ENCODE results near the gene NAXD. TPM values are rescaled to one million over a fixed set of nuclear protein-coding genes. Genes with fewer than 3 reads are reported as not detected.

The NAXD gene
- total and polyA plus RNA-seq, 2 of the 4 experiments (the other 2 are of a cell fraction), result 10.2 to 27.2 TPM

GRCh38 chr13:110662091-110662490 is 46.7 kb downstream of the NAXD start:
- H3K56ac ChIP-seq (ENCODE audit: extremely low read depth, insufficient read depth, low read length), result no peak overlapping the region
- H2AK9ac ChIP-seq (replicated peaks; ENCODE audit: low read depth, low read length, poor library complexity), result no peak overlapping the region
- ChIA-PET CTCF (interaction anchor here (0.6 kb wide), 1 partner anchor 62 kb away, joined by 4 read pairs; no protein-coding TSS in a partner anchor), POLR2A (ENCODE audit: unreplicated experiment) (no interaction called here)
- no peak overlapping the region for H2BK20ac ChIP-seq (ENCODE audit: low read depth, low read length)
- H3K14ac ChIP-seq (replicated peaks; ENCODE audit: low read depth, low read length), result no peak overlapping the region
- H3K27me3 ChIP-seq (ENCODE audit: control insufficient read depth, insufficient read depth, low read length), result no peaks in the 10 kb centered on the region
- no peak overlapping the region for H2BK15ac ChIP-seq (ENCODE audit: low read depth, low read length)
- DNase-seq, result no peak
- no peak overlapping the region for H3K9ac ChIP-seq (ENCODE audit: low read depth, low read length)
- H3K27ac ChIP-seq (ENCODE audit: insufficient read depth, low read length), result no peak overlapping the region
- H3K23ac ChIP-seq (ENCODE audit: low read depth, low read length), result no peak overlapping the region
- no TSS peak for BruUV-seq (replicated peaks)
- H3K18ac ChIP-seq (ENCODE audit: low read depth, low read length), result no peak overlapping the region
- TF ChIP-seq MXI1 (IDR thresholded peaks at IDR 0.05; ENCODE audit: borderline replicate concordance, low read depth, low read length), result no peak
- TF ChIP-seq CEBPB (IDR thresholded peaks at IDR 0.05; ENCODE audit: low read depth, low read length), result no peak
- no peak for TF ChIP-seq CHD1 (IDR thresholded peaks at IDR 0.05; ENCODE audit: low read depth, low read length)
- peaks cover 3% of the 10 kb centered on the region for H3K9me3 ChIP-seq (ENCODE audit: control insufficient read depth, insufficient read depth, low read length)
- no peaks in the 10 kb centered on the region; the same call in 1 of the 2 replicates for H3K9me1 ChIP-seq (ENCODE audit: insufficient read depth, low read length)
- H3K4me1 ChIP-seq (ENCODE audit: control insufficient read depth, insufficient read depth, low read length), result no peaks in the 10 kb centered on the region
- H3K36me3 ChIP-seq (ENCODE audit: control insufficient read depth, insufficient read depth, low read length), result peaks cover 53% of the 10 kb centered on the region
- no peak overlapping the region for H2AK5ac ChIP-seq (ENCODE audit: low read depth, low read length)
- peaks cover 0 to 14% of the 10 kb centered on the region in 2 experiments; a peak in 3 of 4 replicates for H3K79me1 ChIP-seq (ENCODE audit: low read depth in 1 of 2, low read length in 2 of 2)
- H2BK5ac ChIP-seq (ENCODE audit: low read depth, low read length, poor library complexity, severe bottlenecking), result no peak overlapping the region
- H2BK120ac ChIP-seq (ENCODE audit: low read depth, low read length), result no peak overlapping the region
- no peak overlapping the region for H3K4me3 ChIP-seq (ENCODE audit: insufficient read depth, low read depth, low read length)
- H3K4ac ChIP-seq (ENCODE audit: low read depth, low read length), result no peak overlapping the region
- no peak for ATAC-seq (ENCODE audit: low read depth)
- no peak overlapping the region for H2AFZ ChIP-seq (replicated peaks; ENCODE audit: low read length, poor library complexity)
- 98% methylated on average over 17 of the region's 25 CpGs; no CpG with 5 or more reads in 1 of the 2 experiments for WGBS, 2 experiments (ENCODE audit: extremely low coverage in 2 of 2, insufficient read length in 1 of 2)
- no peak overlapping the region for H4K5ac ChIP-seq (ENCODE audit: low read depth, low read length)
- H4K20me1 ChIP-seq (ENCODE audit: insufficient read depth, low read length), result no peaks in the 10 kb centered on the region
- dilution Hi-C loops (cut with HindIII; ENCODE audit: low sequenced_read_pairs, unreplicated experiment) (no loop called here), in situ Hi-C loops (cut with MboI; ENCODE audit: low sequenced_read_pairs) (no loop called here), intact Hi-C loops (cut with micrococcal nuclease) (no loop called here)
- H4K8ac ChIP-seq (ENCODE audit: low read depth in 2 of 2, low read length in 2 of 2), result no peak overlapping the region
- no peak overlapping the region for H3K4me2 ChIP-seq (ENCODE audit: low read depth, low read length)
- H4K91ac ChIP-seq (ENCODE audit: insufficient read depth, low read depth, low read length), result no peak overlapping the region
